Duodenal mucosa (tissue), 2 donors: Measurements from ENCODE around the gene LYL1.

ENCODE experiments used
- H3K27ac ChIP-seq: one replicate; pipeline ENCODE4 v1.7.0; 2013; ENCODE audit warnings: low read depth, low read length
- H3K27me3 ChIP-seq, 2 donors: one replicate each; pipeline ENCODE4 v1.7.0; 2013; ENCODE audit warnings: low read length in 2 of 2, control low read depth in 1 of 2; ENCODE audit not compliant: insufficient read depth in 2 of 2, control insufficient read depth in 1 of 2
- H3K36me3 ChIP-seq, 2 donors: one replicate each; pipeline ENCODE4 v1.7.0; 2013; ENCODE audit warnings: low read length in 2 of 2, control low read depth in 1 of 2; ENCODE audit not compliant: insufficient read depth in 2 of 2, control insufficient read depth in 1 of 2
- H3K4me1 ChIP-seq, 2 donors: one replicate each; pipeline ENCODE4 v1.7.0; 2013; ENCODE audit warnings: low read length in 2 of 2, control low read depth in 1 of 2; ENCODE audit not compliant: insufficient read depth in 2 of 2, control insufficient read depth in 1 of 2
- H3K4me3 ChIP-seq, 2 donors: one replicate each; pipeline ENCODE4 v1.7.0; 2013; ENCODE audit warnings: low read length in 2 of 2, low read depth in 1 of 2
- H3K9ac ChIP-seq, 2 donors: one replicate each; pipeline ENCODE4 v1.7.0; 2013; ENCODE audit warnings: low read length in 2 of 2, low read depth in 1 of 2
- H3K9me3 ChIP-seq, 2 donors: one replicate each; pipeline ENCODE4 v1.7.0; 2013; ENCODE audit warnings: low read length in 2 of 2, control low read depth in 1 of 2; ENCODE audit not compliant: control insufficient read depth in 1 of 2

The LYL1 gene

GRCh38 chr19:13118424-13119193 is 16.0 kb upstream of the LYL1 start:
- H3K27me3 ChIP-seq, result no peaks in the 10 kb centered on the region
- H3K27ac ChIP-seq, result peak overlapping the region; percentile 20
- peak overlapping the region; percentile 65 to 80 for H3K4me3 ChIP-seq
- H3K4me1 ChIP-seq, result peaks cover 41 to 47% of the 10 kb centered on the region in 2 donors
- peaks cover 0 to 4% of the 10 kb centered on the region in 2 donors for H3K36me3 ChIP-seq
- H3K9me3 ChIP-seq, result no peaks in the 10 kb centered on the region
- H3K9ac ChIP-seq, result peak overlapping the region; percentile 56 to 72

DNA sequence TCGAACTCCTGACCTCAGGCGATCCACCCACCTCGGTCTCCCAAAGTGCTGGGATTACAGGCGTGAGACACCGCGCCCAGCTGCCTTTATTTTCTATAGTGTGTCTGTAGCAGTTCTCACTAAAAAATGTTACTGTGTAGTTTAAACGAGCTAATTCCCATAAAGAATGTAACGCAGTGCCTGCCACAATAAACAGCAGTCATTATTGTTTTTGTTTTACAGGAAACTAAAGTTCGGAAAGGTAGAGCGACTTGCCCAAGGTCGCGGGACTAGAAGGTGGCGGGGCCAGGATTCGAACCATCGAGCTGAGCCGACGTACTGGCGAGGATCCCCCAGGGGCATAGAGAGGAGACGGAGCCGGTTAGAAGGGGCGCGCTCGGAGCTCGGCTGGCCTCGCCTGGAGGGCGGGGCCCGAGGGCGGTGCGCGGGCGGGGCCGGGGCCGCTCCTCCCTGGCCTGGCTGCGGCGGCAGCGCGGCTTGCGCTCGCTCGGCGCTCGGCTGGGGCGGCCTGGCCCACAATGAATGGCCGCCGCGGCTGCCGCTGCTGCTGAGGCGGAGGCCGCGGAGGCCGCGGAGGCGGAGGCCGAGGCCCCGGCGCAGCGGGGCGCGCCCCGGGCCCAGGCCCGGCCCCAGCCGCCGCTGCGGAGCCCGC is 15.2 kb upstream of the LYL1 start, which contains the start of gene NACC1:
NACC1 (plus strand) TSS at position 493 of the 652 bp plus-strand sequence. CDS start 16,944 bp downstream, outside the sequence.
- peaks cover 41 to 47% of the 10 kb centered on the region in 2 donors for H3K4me1 ChIP-seq
- no peaks in the 10 kb centered on the region for H3K27me3 ChIP-seq
- H3K9me3 ChIP-seq, result no peaks in the 10 kb centered on the region
- H3K36me3 ChIP-seq, result peaks cover 0 to 3% of the 10 kb centered on the region in 2 donors
- peak within 1 kb of the TSS; percentile 20 for H3K27ac ChIP-seq
- H3K9ac ChIP-seq, result peak within 1 kb of the TSS; percentile 72 to 75
- H3K4me3 ChIP-seq, result peak within 1 kb of the TSS; percentile 94 to 99

- H3K27ac ChIP-seq, result no peak overlapping the region
- H3K4me1 ChIP-seq, result peaks cover 39 to 47% of the 10 kb centered on the region in 2 donors
These were observed 14.6 kb upstream of the LYL1 start for GRCh38 chr19:13117176-13117771.

DNA sequence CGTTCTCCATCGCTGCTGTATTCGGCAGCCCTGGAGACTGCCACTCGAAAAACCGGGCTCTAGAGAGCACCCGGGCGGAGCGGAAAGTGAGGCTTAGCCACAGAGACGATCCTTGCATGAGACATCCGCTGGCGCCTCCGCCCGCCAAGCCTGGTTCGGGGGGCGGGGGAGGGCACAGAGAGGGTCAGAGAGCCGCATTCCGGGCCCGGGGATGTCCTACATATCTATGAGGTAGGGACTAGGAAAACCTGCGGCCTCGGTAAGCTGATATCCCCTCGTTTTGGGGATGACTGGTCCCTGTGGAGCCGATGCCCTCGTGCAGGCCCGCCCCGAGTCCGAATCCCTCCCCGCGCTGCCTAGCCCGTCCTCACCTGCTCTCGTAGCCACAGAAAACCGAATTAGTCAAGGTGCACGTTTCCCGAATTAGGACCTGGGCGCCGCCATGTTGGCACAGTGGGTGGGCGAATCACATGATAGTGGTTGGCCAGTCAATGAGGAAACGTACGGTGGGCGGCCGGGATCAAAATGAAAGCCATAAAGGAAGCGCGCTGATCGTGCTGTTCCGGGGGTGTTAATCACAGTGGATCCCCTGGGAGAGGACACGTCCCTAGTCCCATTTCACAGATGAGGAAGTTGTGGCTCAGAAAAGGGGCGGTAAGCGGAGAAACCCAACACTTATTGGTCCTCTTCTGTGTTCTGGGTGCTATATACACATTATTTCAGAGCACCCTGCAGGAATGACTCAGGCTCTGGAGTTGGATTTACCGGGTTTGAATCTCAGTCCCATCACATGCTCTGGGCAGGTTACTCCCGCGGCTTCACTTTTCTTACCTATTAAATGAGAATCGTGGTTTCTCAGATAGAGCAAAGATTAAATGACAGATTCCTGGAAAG is 13.9 kb upstream of the LYL1 start, which contains the start of gene TRMT1:
TRMT1 (minus strand) TSS at position 459 of the 894 bp plus-strand sequence; CDS start at position 118, 341 bp downstream.
- H3K4me3 ChIP-seq, result peak within 1 kb of the TSS; percentile 94 to 99
- H3K27me3 ChIP-seq, result no peaks in the 10 kb centered on the region
- peaks cover 32 to 40% of the 10 kb centered on the region in 2 donors for H3K4me1 ChIP-seq
- H3K27ac ChIP-seq, result peak within 1 kb of the TSS; percentile 63
- H3K9me3 ChIP-seq, result no peaks in the 10 kb centered on the region
- peak within 1 kb of the TSS; percentile 75 to 77 for H3K9ac ChIP-seq
- peaks cover 0 to 7% of the 10 kb centered on the region in 2 donors for H3K36me3 ChIP-seq

More at GRCh38 chr19:13117176-13117771, 14.6 kb upstream of the LYL1 start:
- Histone ChIP-seq H3K9me3 (no peaks in the 10 kb centered on the region), H3K4me3 (peak overlapping the region; percentile 94 to 99), H3K36me3 (peaks cover 0 to 9% of the 10 kb centered on the region in 2 donors), H3K9ac (peak overlapping the region; percentile 69 to 75), H3K27me3 (no peaks in the 10 kb centered on the region)

- peak overlapping the region; percentile 94 to 99 for H3K4me3 ChIP-seq
- H3K27me3 ChIP-seq, result no peaks in the 10 kb centered on the region
- no peak overlapping the region for H3K27ac ChIP-seq
- H3K9me3 ChIP-seq, result no peaks in the 10 kb centered on the region
- H3K36me3 ChIP-seq, result peaks cover 0 to 7% of the 10 kb centered on the region in 2 donors
- peaks cover 27 to 37% of the 10 kb centered on the region in 2 donors for H3K4me1 ChIP-seq
- peak overlapping the region; percentile 75 to 77 for H3K9ac ChIP-seq
These were observed 13.3 kb upstream of the LYL1 start for GRCh38 chr19:13115936-13116281.

DNA sequence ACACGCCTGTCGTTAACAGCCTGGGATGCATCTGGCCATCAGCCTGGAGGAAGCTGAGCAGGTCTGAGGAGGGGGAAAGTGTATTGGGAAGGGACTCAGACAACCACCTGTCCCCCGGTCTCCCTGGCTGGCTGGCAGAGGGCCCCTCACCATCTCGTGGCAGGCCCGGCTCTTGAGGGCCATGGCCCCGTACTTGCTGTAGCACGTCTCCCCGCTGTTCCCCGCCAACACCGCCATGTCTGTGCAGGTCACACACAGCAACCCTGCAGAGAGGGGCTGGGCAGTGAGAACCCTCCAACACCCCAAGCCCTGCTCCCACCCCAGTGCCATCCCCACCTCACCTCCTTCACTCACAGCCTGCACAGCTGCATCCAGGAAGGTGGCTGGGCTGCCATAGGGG is 9.9 kb upstream of the LYL1 start:
- Histone ChIP-seq H3K27me3 (no peaks in the 10 kb centered on the region), H3K36me3 (peaks cover 0 to 26% of the 10 kb centered on the region in 2 donors), H3K4me1 (peaks cover 8 to 16% of the 10 kb centered on the region in 2 donors)

DNA sequence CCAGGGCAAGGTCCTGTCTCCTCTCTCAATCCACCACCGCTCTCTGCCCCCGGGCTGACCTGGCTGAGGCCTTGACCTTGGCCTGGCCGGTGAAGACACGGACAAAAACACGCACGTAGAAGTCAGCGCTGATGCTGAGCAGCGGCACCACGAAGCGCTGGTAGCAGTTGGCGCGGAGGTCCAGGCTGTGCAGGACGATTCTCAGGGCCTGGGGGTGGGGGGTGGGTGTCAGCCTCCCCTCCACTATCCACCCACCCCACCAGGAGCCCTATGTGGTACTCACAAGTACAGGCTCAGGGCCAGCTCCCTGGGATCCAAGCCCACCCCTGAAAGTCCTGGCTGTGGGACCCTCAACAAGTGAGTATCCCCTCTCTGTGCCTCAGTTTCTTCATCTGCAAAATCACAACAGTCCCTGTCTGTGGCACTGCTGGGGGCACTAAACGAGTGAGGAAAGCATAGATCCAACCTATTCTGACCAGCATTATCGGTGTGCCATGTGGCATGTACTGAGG is 7.5 kb upstream of the LYL1 start:
- no peaks in the 10 kb centered on the region for H3K9me3 ChIP-seq
- H3K9ac ChIP-seq, result no peak overlapping the region
- H3K4me3 ChIP-seq, result no peak overlapping the region
- H3K27ac ChIP-seq, result no peak overlapping the region
- peaks cover 0 to 30% of the 10 kb centered on the region in 2 donors for H3K36me3 ChIP-seq
- no peaks in the 10 kb centered on the region for H3K27me3 ChIP-seq
- no peaks in the 10 kb centered on the region for H3K4me1 ChIP-seq

More for the DNA sequence above, 9.9 kb upstream of the LYL1 start:
- Histone ChIP-seq H3K9ac (no peak overlapping the region), H3K9me3 (no peaks in the 10 kb centered on the region), H3K4me3 (no peak overlapping the region), H3K27ac (no peak overlapping the region)

GRCh38 chr19:13109361-13110098 is 6.9 kb upstream of the LYL1 start:
- Histone ChIP-seq H3K4me1 (no peaks in the 10 kb centered on the region), H3K4me3 (no peak overlapping the region), H3K9me3 (no peaks in the 10 kb centered on the region), H3K36me3 (peaks cover 0 to 30% of the 10 kb centered on the region in 2 donors), H3K9ac (no peak overlapping the region), H3K27ac (no peak overlapping the region), H3K27me3 (no peaks in the 10 kb centered on the region)
